HG03354 (cell line): ENCODE data around the gene NAIP.
"Not testable (repeated sequence)": the region's sequence is repeated elsewhere in the genome, so short reads cannot be mapped to it uniquely, and the experiment has no call there.

Experiments
- ATAC-seq: cut with Tn5 transposase; IDR thresholded peaks from one replicate; pipeline ENCODE4 v1.9.1; 2021; ENCODE audit warnings: mild to moderate bottlenecking; ENCODE audit not compliant: unreplicated experiment, poor library complexity, severe bottlenecking

The NAIP gene, protein sequence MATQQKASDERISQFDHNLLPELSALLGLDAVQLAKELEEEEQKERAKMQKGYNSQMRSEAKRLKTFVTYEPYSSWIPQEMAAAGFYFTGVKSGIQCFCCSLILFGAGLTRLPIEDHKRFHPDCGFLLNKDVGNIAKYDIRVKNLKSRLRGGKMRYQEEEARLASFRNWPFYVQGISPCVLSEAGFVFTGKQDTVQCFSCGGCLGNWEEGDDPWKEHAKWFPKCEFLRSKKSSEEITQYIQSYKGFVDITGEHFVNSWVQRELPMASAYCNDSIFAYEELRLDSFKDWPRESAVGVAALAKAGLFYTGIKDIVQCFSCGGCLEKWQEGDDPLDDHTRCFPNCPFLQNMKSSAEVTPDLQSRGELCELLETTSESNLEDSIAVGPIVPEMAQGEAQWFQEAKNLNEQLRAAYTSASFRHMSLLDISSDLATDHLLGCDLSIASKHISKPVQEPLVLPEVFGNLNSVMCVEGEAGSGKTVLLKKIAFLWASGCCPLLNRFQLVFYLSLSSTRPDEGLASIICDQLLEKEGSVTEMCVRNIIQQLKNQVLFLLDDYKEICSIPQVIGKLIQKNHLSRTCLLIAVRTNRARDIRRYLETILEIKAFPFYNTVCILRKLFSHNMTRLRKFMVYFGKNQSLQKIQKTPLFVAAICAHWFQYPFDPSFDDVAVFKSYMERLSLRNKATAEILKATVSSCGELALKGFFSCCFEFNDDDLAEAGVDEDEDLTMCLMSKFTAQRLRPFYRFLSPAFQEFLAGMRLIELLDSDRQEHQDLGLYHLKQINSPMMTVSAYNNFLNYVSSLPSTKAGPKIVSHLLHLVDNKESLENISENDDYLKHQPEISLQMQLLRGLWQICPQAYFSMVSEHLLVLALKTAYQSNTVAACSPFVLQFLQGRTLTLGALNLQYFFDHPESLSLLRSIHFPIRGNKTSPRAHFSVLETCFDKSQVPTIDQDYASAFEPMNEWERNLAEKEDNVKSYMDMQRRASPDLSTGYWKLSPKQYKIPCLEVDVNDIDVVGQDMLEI (N-terminal part only)

DNA sequence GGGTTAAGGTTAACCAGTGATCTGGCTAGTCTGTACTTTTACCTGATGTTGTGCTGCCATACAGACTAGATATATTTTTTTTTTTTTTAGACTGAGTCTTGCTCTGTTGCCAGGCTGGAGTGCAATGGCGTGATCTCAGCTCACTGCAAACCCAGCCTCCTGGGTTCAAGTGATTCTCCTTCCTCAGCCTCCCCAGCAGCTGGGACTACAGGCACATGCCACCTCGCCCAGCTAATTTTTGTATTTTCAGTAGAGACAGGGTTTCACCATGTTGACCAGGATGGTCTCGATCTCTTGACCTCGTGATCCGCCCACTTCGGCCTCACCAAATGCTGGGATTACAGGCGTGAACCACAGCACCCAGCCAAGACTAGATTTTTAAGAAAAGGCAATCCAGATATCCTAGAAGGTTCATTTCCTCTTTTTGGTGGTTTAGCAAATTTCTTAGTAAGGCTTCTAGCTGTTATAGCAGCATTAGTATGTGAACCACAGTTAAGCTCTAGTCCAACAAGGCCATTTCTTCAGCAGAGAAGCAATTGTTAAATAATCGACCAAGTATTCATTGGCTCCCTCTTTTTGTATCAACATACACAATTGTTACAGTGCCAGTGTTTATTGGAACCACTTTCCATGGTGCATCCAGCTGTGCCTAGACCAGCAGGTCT lies at the start of gene NAIP:
Gene NAIP (minus strand): TSS at position 51 of the 665 bp plus-strand sequence. CDS start 12,424 bp downstream, outside the sequence.
- ATAC-seq = peak; percentile 69

DNA sequence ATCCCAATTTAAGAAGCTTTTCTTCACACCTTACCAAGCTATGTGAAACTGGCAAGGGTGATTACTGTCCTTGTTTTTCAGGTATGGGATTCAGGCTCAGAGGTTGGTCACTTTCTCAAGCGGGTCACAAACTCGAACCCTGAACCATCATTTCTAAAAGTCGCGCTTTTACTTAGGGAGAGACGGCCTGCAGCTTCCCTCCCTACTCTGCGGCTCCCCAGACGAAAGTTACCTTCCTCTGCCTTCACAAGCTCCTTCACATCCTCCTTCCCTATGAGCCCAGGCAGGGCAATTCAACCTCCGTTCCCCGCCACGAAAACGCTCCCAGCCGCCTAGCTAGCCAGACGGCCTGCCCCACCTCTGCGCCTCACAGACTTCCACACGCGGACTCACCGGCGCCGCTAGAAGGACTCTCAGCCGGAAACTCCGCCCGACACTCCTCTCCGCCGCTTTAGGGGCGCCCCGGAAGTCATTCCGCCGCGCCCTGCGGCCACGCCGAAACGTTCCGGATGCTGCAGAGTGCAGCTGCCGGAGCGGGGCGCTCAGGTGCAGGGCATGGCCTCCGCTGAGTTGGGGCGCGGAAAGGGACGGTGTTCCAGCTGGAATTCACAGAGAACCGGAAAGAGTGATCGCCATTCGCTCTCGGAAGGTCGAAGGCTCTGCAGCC lies 42.3 kb upstream of the NAIP start, which contains the start of gene GTF2H2:
Gene GTF2H2 (minus strand): TSS at position 415 of the 667 bp plus-strand sequence. CDS start 4,913 bp downstream, outside the sequence.
- peak; percentile 98 for ATAC-seq

DNA sequence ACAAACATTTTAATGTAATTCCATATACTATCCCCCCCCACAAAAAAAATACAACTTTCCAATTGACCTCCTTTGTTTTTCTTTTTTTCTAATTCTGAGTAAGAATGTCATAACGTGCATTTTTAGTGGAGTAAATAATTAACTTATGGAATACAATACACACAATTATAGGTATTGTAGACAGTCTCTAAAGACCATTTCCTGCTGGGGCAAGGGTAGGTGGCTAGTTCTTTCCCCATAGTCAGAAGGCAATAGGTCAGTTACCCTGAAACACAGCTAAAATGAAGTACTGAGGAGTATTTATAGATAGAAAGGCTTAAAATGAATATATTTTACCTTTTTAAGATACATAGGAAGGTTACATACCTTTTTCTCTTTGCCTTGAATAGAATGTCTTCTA lies 36.2 kb upstream of the NAIP start:
- not testable (repeated sequence) for ATAC-seq

DNA sequence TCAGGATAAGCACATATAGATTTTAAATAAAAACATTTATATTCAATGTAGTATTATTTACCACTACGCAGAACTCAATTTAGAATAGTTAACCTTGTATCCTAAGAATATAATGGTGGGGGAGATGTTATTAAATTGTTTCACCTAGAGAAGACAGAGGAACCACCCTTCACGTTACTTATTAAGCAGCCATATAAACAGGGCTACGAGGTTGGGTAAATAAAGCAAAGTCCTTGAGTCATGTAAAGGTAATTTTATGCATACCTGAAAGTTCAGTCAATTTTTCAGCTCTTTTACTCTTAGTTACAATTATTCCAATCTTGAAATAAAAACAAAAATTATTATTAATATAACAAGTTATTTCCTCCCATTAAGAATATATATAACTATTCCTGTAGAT lies 34.3 kb upstream of the NAIP start:
- ATAC-seq = not testable (repeated sequence)

DNA sequence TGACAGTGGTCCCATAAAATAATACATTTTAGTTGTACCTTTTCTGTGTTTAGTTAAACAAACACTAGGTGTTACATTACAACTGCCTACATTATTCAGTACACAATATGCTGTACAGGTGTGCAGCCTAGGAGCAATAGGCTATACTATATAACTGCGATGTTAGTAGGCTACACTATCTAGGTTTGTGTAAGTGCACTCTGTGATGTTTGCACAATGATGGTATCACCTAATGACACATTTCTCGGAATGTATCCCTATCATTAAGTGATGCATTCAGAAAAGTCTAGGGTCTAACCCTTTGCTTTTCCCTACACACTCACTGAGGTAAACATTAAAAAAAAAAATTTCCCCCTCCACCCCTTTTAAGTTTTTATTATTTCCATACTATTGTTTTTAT lies 19.7 kb upstream of the NAIP start:
- not testable (repeated sequence) for ATAC-seq

DNA sequence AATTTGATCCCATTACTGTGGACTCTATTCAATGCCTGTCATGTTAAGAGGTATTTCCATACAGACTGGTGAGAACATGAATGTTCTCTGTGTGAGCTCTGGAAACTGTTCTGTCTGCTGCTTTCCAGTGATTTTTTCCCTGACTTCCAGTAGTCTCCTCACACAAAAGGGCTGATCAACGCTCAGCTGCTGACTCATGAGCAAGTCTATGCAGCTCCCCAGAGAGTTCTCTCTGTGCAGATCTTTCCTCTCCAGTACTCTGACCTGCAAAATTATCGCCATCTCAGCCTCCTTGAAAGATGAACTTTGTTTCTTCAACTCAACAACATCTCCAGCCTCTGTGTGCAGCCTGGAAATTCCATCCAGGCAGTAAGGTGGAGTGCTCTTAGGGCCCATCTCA lies 19.0 kb upstream of the NAIP start:
- not testable (repeated sequence) for ATAC-seq

DNA sequence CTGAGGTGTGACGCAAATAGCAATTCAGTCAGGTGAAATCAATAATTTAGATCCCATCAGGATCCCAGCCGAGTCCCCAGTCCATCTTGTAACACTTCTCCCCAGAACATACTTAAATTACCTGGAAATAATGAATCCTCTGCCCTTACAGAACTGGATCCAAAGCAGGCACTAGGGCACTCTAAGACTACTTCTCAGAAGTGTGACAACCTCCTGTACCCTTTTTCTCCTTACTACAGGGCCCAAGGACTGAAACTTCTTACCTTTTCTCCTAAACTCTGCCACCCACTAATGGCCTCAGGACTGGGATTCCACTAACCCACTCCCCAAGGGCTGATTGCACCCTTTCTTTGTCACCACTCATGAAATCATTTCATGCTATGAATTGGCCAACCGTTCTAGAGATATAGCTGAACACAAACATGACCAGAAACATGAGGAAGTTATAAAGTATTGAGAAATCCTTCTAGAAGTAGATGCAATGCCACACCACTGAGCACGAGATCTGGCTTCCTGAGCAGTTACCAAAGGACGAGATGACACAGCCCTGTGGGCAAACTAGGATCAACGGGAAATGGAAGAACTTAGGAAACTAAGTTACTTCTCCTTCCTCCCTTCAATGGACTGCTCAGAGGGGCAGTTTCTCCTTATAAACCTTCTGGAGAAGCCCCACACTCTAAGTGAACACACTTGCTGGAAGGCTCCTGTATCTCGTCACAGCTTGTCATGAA lies 6.1 kb upstream of the NAIP start:
- ATAC-seq = not testable (repeated sequence)

DNA sequence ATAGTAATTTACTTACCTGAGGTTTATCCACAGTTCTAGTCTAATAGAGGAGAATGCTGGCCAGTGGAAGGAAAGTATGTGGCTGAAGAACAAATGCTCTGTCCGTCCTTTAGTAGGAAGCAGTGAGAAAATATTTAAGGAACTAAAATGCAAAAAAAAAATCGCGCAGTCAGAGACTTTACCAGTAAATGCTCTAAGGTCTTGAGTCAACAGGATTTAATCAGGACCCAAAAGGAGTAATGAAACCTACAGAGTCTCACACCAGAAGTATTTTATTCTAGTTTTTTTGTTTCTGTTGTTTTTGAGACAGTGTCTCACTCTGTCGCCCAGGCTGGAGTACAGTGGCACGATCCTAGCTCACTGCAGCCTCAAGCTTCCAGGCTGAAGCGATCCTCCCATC lies 4.5 kb downstream of the NAIP start:
- ATAC-seq = not testable (repeated sequence)

DNA sequence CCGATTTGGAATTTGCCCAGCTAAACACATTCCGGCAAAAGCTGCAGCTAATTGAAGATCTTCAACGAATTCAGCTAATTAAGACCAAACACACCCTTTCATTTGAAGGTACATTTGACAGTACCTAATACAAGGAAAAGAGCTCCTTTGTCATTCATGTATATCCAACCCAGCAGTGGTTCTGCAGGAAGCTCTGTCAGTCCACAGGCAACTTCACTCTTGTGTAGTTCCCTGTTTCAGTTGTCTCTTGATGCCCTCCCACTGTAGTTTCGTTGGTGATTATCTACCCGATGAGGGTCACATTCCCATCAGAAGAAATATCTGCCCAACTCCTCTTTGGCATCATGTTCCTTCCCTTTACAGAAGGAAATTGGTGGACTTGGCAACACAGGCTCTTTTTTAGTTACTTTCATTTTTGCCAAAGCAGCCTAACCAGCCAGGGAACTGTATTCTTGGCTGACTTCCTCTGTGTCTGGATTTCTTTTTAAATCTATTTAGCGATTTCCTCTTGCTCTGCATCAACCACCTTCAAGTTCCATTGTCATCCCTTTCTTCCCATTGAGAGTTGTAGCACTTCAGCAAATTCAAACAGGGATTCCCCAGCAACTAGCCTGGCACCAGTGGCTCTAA lies 6.6 kb downstream of the NAIP start:
- not testable (repeated sequence) for ATAC-seq

DNA sequence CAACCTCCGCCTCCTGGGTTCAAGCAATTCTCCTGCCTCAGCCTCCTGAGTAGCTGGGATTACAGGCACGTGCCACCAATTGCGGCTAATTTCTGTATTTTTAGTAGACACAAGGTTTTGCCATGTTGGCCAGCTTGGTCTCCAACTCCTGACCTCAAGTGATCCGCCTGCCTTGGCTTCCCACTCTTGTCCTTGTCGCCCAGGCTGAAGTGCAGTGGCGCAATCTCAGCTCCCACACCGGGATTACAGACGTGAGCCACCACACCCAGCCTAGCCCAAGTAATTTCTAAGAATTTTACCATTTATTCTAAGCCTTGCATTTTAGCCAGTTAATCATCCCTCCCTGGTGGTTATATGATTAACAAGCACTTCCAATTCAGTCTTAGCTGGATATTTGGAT lies 11.0 kb downstream of the NAIP start:
- no peak for ATAC-seq

DNA sequence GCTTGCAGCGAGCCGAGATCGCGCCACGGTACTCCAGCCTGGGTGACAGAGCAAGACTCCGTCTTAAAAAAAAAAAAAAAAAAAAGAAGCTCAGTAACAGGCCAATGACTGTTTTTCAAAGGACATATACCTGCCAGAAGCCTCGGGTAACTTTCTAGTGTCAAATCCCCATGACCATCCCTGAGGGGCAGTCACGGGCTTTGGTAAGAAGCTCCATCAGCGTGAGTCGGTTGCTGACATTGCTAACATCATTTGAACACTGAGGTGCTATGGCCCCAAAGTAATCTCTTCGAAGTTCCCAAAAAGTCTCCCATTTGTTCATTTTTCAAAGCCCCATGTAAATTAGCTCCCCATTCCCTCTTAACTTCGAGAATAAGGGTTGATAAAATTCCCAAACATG lies 11.6 kb downstream of the NAIP start:
- no peak for ATAC-seq

DNA sequence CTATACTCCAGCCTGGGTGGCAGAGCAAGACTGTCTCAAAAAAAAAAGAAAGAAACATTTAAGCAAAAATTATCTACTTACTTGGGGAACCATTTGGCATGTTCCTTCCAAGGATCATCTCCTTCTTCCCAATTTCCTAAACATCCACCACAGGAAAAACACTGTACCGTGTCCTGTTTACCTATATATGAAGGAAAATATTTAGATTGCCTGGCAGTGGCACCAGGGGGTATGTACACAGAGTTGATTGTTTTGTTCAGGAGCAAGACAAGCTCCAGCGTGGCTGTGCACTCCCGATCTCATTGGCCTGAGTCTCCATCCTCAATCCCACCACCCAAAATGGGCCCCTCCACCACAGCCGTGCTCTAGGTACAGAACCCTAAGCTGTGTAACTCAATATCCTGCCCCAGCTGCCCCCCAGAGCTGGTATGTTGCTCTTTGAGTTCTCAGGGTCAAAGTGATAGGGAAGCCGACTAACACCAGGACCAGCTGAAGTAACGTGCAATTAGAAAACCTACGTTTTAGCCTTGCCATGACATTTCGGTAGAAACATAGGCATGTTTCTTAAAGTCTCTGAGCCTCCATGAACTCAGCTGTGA lies 13.8 kb downstream of the NAIP start:
- ATAC-seq = no peak

DNA sequence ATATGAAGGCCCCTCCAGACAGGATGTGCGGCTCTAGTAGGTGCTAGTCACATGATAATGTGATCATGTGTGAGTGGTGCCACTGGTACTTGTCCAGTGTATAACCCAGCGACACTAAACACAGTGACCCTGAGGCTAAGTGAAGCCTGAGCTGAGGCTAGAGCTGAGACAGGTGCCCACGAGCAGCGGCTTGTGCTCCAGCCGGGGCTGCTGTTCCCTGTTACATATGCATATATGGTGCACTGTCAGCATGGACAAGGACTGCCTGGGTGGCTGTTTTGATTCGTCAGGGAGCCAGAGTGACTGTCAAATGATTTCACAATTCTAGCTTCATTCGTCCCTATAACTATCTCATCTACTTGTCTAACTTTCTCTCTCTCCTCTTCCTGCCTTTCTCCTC lies 18.2 kb downstream of the NAIP start:
- ATAC-seq = not testable (repeated sequence)

DNA sequence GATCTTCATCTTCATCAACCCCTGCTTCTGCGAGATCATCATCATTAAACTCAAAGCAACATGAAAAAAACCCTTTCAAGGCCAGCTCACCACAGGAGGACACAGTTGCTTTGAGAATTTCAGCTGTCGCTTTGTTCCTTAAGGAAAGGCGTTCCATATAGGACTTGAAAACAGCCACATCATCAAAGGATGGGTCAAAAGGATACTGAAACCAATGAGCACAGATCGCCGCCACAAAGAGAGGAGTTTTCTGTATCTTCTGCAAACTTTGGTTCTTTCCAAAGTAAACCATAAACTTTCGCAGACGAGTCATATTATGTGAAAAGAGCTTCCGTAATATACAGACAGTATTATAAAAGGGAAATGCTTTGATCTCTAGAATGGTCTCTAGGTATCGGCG lies 40.3 kb downstream of the NAIP start:
- ATAC-seq = not testable (repeated sequence)

DNA sequence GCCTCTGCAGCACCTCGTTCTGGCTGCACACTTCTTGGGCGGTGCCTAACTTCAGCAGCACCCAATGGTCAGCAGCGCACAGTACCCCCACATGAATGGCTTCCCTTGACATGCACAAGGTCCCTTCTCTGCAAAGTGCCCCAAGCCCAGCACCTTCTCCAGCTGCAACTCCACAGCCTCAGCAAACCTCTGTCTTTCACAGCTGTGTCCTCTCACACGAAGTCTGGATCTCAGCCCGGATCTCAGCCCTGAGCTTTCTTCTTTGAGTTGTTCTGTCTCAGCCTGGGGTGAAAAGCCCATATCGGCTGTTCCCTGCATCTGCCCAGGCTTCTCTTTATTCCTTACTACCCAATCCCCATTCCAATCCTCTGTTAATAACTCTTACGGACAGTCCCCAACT lies 57.9 kb downstream of the NAIP start:
- not testable (repeated sequence) for ATAC-seq

DNA sequence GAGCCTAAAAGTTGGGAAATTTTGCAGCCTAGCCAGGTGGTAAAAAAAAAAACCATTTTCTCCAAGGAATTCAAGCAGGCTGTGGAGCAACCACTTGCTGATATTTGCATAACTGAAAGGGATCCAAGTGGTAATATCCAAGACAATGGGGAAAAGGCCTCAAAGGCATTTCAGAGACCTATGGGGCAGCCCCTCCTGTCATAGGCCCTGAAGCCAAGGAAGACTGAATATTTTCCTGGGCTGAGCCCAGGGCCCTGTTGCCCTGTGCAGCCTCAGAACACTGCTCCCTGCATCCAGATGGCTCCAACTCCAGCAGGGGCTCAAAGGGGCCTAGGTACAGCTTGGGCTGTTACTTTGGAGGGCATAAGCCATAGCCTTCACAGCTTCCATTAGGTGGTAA lies 60.6 kb downstream of the NAIP start:
- ATAC-seq = not testable (repeated sequence)

DNA sequence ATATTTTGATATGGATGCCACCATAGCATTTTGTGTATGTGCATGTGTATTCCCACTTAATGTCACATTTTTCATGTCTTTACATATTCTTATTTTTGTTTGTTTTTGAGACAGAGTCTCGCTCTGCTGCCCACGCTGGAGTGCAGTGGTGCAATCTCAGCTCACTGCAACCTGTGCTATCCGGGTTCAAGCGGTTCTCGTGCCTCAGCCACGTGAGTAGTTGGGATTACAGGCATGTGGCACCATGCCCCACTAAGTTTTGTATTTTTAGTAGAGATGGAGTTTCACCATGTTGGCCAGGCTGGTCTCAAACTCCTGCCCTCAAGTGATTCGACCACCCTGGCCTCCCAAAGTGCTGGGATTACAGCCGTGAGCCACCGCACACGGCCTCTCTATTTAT lies 72.1 kb downstream of the NAIP start:
- ATAC-seq = not testable (repeated sequence)

DNA sequence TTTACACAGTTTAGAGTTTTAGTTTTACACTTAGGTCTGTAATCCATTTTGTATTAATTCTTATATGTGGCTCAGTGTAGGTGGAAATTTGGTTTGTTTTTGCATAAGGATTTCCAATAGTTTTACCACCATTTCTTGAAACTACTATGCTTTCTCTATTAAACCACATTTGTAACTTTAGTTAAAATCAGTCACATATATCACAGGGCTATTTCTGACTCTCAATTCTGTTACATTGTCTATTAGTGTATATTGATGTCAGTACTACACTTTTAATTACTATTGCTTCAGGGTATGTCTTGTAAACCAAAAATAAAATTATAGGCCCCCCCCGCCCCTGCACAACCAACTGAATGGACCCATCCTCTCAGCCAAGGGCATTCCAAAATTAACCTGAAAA lies 92.6 kb downstream of the NAIP start:
- not testable (repeated sequence) for ATAC-seq
